Skin epidermis (tissue), 12 donors: Measurements from ENCODE around the gene MAN2A1.
"Not testable (repeated sequence)": the region's sequence is repeated elsewhere in the genome, so short reads cannot be mapped to it uniquely, and the experiment has no call there.

Experiments
- H3K27ac ChIP-seq, 21 experiments: fragments of 200-600 bp; sonication (generic) in 11 of 21; one replicate each; pipeline ENCODE4 v1.5.0; 2020; ENCODE audit warnings: mild to moderate bottlenecking in 3 of 21, inconsistent platforms in 2 of 21, moderate library complexity in 2 of 21
- H3K4me3 ChIP-seq, 7 experiments: fragments of 200-600 bp; sonication (generic) in 2 of 7; one replicate each; pipeline ENCODE4 v1.5.0; 2020; ENCODE audit warnings: inconsistent platforms in 2 of 7, mild to moderate bottlenecking in 2 of 7, moderate library complexity in 1 of 7

Gene MAN2A1

GRCh38 chr5:109743770-109744212 lies 54.1 kb downstream of the MAN2A1 start:
- Histone ChIP-seq H3K4me3 (no peak overlapping the region), H3K27ac (peak overlapping the region in 2 of 21 experiments; percentile 41 to 50)

GRCh38 chr5:109744261-109744660 lies 54.5 kb downstream of the MAN2A1 start:
- Histone ChIP-seq H3K4me3 (no peak overlapping the region), H3K27ac (peak overlapping the region in 1 of 21 experiments; percentile 50)

GRCh38 chr5:109748546-109748945 lies 58.8 kb downstream of the MAN2A1 start:
- no peak overlapping the region for H3K4me3 ChIP-seq
- peak overlapping the region in 1 of 21 experiments; percentile 13 for H3K27ac ChIP-seq

DNA sequence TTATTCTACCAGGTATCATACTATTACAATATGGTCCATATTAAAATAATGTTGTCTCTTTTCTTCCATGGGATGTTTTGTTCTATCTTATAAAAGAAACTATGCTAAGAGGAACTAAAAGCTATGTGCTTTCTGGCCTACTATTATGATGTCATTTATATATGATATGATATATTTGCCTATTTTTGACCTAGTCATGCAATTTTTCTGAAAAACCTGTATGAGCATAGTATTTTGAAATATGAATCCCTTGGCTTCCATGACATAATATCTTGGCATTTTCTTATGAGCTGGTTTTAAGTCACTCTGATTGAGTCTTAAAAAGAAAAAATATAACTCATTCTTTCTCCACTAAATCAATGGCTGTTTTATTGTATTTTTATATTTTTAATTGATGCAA lies 60.7 kb downstream of the MAN2A1 start:
- Histone ChIP-seq H3K4me3 (no peak overlapping the region), H3K27ac (no peak overlapping the region)

DNA sequence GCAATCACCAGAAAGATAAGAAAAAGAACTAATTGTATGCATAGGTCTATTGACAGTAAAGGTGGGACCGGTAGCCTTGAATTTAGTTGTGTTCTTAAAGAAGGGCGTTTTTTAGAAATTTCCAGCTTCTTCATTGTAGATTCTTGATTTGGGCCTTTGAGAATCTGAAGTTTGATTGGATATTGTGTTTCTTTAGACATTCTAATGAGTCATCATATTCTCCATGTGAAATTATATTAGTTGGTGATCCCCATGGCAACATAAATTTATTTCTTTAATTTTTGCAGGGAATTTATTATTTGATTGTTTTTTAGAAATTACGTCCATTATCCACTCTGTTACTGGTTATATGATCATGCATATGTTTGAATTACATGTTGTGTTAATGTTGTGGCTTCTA lies 63.6 kb downstream of the MAN2A1 start:
- H3K27ac ChIP-seq, result no peak overlapping the region

GRCh38 chr5:109754319-109754718 lies 64.6 kb downstream of the MAN2A1 start:
- Histone ChIP-seq H3K4me3 (no peak overlapping the region), H3K27ac (no peak overlapping the region)

More for the DNA sequence above, 63.6 kb downstream of the MAN2A1 start:
- H3K4me3 ChIP-seq, result no peak overlapping the region

DNA sequence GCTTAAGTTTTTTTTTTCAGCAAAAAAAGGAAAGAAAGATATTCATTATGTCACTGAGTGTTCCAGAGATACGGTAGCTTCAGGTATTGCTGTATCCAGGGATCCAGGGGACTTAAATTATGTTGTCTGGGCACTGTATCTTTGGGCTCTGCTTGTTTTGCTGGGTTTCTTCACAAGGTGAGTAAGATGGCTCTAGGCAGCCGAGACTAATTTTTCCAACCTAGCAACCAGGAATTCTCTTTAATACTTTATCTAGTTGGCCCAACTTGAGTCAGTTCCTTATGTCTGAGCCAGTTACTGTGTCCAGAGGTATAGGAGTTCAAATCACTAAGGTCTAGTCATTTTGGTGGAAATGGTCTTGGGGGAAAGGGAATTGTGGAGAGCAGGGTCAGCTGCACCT lies 66.0 kb downstream of the MAN2A1 start:
- Histone ChIP-seq H3K4me3 (no peak overlapping the region), H3K27ac (no peak overlapping the region)

DNA sequence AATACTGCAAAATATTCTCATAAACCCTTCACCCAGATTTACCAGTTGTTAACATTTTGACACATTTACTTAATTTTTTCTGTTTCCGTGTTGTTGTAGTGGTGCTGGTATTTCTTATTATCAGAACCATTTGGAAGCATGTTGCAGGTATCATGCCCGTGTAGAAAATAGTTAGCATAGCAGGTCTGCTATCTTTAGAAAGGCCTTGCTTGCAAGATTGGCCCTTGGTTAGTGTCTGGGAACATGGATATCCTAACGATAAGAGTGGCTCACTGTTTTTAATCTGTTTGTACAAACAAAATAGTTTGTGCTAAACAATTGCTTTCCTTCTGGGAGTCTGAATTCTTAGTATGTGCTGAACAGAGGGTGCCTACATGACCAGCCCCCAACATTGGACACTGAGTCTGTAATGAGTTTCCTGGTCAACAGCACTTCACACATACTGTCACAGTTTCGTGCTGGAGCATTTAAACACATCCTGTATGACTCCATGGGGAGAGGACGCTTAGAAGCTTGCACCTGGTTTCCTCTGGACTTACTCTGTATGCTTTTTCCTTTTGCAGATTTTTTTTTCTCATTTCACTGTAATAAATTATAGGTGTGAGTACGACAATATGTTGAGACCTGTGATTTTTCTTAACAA lies 66.9 kb downstream of the MAN2A1 start:
- Histone ChIP-seq H3K4me3 (no peak overlapping the region), H3K27ac (no peak overlapping the region)

GRCh38 chr5:109757490-109757889 lies 67.8 kb downstream of the MAN2A1 start:
- H3K27ac ChIP-seq, result no peak overlapping the region

DNA sequence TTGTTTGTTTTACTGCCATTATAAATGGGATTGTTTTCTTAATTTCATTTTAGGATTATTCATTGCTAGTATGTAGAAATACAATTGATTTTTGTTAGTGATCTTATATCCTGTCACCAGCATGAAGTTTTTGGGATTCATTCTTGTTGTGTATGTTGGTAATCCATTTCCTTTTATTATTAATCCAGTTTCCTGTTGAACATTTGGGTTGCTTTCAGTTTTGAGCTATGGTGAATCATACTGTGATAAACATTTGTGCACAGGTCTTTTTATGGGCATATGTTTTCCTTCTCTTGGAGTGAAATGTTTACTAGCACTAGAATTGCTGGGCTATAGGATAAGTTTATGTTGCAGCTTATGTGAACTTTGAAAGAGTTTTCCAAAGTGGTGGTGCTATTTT lies 69.6 kb downstream of the MAN2A1 start:
- peak overlapping the region in 3 of 21 experiments; percentile 22 to 39 (median 35) for H3K27ac ChIP-seq
- H3K4me3 ChIP-seq, result no peak overlapping the region

More at GRCh38 chr5:109757490-109757889, 67.8 kb downstream of the MAN2A1 start:
- H3K4me3 ChIP-seq, result no peak overlapping the region

DNA sequence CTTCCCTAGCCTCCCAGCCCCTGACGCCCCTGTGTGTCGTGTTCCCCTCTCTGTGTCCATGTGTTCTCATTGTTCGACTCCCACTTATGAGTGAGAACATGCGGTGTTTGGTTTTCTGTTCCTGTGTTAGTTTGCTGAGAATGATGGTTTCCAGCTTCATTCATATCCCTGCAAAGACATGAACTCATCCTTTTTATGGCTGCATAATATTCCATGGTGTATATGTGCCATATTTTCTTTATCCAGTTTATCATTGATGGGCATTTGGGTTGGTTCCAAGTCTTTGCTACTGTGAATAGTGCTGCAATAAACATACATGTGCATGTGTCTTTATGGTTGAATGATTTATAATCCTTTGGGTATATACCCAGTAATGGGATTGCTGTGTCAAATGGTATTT lies 70.4 kb downstream of the MAN2A1 start:
- not testable (repeated sequence) for H3K27ac ChIP-seq, H3K4me3 ChIP-seq

- Histone ChIP-seq H3K4me3 (no peak overlapping the region), H3K27ac (peak overlapping the region in 1 of 21 experiments; percentile 26)
These were observed 73.1 kb downstream of the MAN2A1 start for GRCh38 chr5:109762821-109763220.

- H3K4me3 ChIP-seq, result no peak overlapping the region
- H3K27ac ChIP-seq, result no peak overlapping the region
These were observed 77.7 kb downstream of the MAN2A1 start for GRCh38 chr5:109767184-109767995.

DNA sequence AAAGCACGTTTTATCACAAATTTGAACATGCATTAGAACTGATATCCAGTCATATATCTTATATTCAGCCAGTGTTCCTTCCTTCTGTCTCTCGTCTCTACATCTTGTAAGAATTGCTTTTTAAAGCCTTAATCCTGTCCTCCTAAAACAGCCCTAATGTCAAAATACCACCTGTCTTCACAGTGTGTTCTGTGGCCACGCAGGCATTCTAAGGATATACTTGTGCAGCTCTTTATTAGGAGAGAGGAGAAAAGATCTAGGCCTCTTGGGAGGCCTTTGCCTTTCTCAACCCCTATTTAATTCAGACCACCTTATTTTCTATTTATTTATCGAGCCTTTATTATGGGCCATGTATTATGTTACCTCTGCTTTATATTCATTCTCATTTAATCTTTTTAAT lies 78.3 kb downstream of the MAN2A1 start:
- H3K4me3 ChIP-seq, result no peak overlapping the region
- no peak overlapping the region for H3K27ac ChIP-seq

DNA sequence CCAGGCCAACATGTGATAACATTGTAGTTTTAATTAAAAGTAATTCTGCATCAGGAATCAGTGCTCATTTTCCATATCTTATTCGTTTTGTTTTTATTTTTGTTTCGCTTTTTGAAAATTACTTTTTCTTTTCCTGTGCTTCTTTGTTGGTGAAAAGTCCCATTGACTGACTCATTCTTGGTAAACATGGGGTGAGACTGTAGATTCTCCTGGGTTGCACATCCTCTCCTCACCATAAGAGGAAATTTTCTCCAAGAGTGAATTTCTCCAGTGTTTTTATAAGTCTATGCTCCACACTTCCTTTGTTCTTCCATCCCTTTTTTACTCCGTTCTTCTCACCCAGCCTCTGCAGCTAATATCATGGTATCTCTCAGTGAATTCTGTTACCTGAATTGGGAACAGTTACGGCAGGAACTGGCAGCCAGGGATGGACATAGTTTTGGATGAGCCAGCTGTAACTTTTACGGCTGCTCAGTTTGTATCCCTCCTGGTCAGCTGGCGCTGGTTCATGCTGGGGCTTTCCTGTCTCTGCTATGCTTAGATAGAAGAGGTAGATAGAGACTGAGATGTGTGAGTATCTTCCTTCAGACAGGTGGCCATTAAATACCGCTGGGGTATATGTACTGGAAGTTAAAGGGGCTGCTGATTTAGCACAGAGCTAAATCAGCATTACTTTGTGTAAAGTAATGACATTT lies 80.0 kb downstream of the MAN2A1 start:
- Histone ChIP-seq H3K27ac (no peak overlapping the region), H3K4me3 (no peak overlapping the region)

DNA sequence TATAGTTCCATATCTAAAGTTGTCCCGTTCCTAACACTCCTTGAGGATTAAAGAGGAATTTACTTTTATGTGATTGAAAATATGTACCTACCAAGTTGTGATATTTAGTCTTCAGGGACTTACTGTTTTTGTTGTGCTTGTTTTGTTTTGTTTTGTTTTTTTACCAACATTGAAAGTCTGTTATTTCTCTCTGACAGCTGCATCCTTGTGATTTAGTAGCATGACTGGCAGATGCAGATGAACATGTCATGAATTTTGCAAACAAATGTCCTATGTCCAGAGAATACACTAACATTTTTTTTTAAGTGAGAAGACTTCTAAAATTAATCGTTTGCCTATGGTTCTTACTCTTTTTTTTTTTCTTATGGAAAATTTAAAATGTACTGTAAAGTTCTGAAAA lies 85.4 kb downstream of the MAN2A1 start:
- Histone ChIP-seq H3K4me3 (no peak overlapping the region), H3K27ac (no peak overlapping the region)

- no peak overlapping the region for H3K27ac ChIP-seq
- H3K4me3 ChIP-seq, result no peak overlapping the region
These were observed 89.5 kb downstream of the MAN2A1 start for GRCh38 chr5:109779036-109779735.

DNA sequence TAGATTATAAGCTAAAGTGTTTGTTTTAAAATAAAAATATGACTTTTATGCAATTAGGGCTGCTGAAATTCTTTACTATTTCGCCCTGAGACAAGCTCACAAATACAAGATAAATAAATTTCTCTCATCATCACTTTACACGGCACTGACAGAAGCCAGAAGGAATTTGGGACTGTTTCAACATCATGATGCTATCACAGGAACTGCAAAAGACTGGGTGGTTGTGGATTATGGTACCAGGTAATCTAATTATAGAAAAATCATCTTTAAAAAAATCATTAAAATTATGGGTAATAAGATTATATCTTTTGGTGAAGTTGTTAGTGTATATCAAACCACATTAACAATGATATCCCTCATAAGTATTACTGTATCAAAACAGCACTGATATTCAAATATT lies 95.0 kb downstream of the MAN2A1 start:
- Histone ChIP-seq H3K4me3 (no peak overlapping the region), H3K27ac (no peak overlapping the region)

DNA sequence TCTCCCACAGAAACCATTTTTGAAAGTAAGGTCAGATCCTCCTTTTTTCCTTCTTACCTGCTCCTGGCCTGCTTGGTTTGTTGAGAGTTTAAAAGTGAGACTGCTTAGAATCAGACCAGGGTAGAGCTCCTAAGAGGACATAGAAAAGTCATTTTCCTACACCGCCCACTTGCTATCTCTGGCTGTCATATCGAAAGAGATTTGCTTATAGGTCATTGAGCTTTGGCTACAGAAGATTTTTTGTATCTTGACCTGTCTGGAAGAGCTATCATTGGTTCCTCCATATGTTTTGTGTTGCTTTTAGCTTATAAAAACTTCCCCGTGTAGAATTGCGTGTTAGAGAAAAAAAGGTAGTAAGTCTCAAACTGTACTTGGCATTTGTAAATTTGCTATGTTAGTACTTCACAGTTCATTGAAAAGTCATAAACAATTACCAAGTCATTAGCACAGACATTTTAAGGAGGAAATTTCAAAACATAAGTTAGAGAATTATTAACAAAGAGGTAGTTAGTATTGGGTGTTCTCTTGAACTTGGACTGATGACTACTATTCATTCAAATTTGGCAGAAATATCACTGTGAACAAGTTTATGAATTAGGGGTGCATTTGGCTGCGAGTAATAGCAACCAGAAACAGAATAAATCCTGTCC lies 96.6 kb downstream of the MAN2A1 start:
- no peak overlapping the region for H3K27ac ChIP-seq
- no peak overlapping the region for H3K4me3 ChIP-seq

- Histone ChIP-seq H3K4me3 (no peak overlapping the region), H3K27ac (no peak overlapping the region)
These were observed 98.9 kb downstream of the MAN2A1 start for GRCh38 chr5:109788596-109788995.
